Measurements from ENCODE around the gene IRAG1. TPM values are rescaled to one million over a fixed set of nuclear protein-coding genes. Genes with fewer than 3 reads are reported as not detected.

IRAG1 gene
- total and polyA plus RNA-seq, 2 of the 13 experiments (the other 11 are each of a cell fraction or from before 2014, with no cell fraction given) = 0.13 to 0.20 TPM

DNA sequence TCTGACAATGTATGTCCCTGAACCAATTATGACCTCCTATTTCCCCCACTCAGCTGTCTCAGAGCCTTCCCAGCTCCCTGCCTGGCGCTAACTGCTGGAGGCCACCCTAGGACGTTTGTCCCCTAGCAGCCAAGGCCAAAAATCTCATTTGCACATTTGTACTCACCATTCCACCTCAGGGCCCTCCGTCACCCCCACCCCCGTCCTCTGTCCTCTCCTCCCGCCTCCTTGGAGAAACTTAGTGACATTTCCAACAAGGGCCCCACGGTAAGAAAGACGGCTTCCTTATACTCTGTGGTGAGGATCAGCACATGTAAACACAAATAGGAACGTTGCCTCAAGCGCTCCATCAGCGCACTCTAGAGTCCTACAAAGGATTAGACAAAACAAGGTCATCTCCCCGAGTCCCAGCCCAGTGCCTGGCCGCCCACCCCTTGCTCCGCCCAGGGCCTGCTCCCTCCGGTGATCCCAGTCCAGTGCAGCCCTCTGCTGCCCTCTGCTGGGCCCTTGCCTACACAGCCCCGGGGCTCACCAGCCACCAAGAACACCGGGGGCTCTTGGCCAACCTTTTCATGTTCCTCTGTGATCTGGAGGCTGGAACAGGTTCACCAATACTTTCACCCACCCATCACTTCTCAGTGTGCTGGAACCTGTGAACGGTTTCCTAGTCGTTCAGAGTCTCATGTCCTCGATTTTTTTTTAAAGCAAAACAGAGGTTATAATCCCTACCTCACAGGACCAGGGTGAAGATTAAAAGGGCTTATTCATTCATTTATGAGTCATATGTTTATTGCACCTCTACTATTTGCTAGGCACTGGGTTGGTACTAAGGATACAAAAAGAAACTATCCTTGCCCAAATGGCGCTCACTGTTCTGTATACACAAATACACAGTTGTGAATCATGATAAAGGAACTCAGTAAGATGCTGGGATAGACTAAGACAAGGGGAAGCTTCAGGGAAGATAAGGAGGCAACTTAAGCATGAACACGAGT, 42.2 kb upstream of the IRAG1 start (continued):
- TF ChIP-seq, protein P1, sequence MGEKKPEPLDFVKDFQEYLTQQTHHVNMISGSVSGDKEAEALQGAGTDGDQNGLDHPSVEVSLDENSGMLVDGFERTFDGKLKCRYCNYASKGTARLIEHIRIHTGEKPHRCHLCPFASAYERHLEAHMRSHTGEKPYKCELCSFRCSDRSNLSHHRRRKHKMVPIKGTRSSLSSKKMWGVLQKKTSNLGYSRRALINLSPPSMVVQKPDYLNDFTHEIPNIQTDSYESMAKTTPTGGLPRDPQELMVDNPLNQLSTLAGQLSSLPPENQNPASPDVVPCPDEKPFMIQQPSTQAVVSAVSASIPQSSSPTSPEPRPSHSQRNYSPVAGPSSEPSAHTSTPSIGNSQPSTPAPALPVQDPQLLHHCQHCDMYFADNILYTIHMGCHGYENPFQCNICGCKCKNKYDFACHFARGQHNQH (CRISPR knock-in tag; IDR thresholded peaks at IDR 0.05) = peak; percentile 71; the same call in 1 of the 2 replicates
- TF ChIP-seq AHR (CRISPR knock-in tag; IDR thresholded peaks at IDR 0.05) (0 out of 2 replicates have a peak, but pooled peaks have one; percentile 52), RNF2 (conservative IDR thresholded peaks at IDR 0.05; ENCODE audit: low read depth) (no peak), DMAP1 (CRISPR knock-in tag; IDR thresholded peaks at IDR 0.05) (no peak), ZNF12 (CRISPR knock-in tag; IDR thresholded peaks at IDR 0.05) (no peak; the same call in 1 of the 2 replicates), NBN (conservative IDR thresholded peaks at IDR 0.05) (no peak), MXI1 (IDR thresholded peaks at IDR 0.05; ENCODE audit: borderline replicate concordance, low read depth, low read length) (0 out of 3 replicates have a peak, but pooled peaks have one; percentile 18), RCOR2 (CRISPR knock-in tag; IDR thresholded peaks at IDR 0.05) (no peak), GABPA (IDR thresholded peaks at IDR 0.05; ENCODE audit: low read depth, low read length) (no peak), GABPA (CRISPR knock-in tag; IDR thresholded peaks at IDR 0.05; ENCODE audit: low read depth) (no peak), NFYC (CRISPR knock-in tag; IDR thresholded peaks at IDR 0.05) (no peak)
- TF ChIP-seq, protein P2, sequence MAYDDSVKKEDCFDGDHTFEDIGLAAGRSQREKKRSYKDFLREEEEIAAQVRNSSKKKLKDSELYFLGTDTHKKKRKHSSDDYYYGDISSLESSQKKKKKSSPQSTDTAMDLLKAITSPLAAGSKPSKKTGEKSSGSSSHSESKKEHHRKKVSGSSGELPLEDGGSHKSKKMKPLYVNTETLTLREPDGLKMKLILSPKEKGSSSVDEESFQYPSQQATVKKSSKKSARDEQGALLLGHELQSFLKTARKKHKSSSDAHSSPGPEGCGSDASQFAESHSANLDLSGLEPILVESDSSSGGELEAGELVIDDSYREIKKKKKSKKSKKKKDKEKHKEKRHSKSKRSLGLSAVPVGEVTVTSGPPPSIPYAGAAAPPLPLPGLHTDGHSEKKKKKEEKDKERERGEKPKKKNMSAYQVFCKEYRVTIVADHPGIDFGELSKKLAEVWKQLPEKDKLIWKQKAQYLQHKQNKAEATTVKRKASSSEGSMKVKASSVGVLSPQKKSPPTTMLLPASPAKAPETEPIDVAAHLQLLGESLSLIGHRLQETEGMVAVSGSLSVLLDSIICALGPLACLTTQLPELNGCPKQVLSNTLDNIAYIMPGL (CRISPR knock-in tag; IDR thresholded peaks at IDR 0.05; ENCODE audit: borderline replicate concordance in 1 of 2, low read depth in 1 of 2) = peak; percentile 68 to 73; a peak in 2 of 4 replicates
- TF ChIP-seq, protein P3, sequence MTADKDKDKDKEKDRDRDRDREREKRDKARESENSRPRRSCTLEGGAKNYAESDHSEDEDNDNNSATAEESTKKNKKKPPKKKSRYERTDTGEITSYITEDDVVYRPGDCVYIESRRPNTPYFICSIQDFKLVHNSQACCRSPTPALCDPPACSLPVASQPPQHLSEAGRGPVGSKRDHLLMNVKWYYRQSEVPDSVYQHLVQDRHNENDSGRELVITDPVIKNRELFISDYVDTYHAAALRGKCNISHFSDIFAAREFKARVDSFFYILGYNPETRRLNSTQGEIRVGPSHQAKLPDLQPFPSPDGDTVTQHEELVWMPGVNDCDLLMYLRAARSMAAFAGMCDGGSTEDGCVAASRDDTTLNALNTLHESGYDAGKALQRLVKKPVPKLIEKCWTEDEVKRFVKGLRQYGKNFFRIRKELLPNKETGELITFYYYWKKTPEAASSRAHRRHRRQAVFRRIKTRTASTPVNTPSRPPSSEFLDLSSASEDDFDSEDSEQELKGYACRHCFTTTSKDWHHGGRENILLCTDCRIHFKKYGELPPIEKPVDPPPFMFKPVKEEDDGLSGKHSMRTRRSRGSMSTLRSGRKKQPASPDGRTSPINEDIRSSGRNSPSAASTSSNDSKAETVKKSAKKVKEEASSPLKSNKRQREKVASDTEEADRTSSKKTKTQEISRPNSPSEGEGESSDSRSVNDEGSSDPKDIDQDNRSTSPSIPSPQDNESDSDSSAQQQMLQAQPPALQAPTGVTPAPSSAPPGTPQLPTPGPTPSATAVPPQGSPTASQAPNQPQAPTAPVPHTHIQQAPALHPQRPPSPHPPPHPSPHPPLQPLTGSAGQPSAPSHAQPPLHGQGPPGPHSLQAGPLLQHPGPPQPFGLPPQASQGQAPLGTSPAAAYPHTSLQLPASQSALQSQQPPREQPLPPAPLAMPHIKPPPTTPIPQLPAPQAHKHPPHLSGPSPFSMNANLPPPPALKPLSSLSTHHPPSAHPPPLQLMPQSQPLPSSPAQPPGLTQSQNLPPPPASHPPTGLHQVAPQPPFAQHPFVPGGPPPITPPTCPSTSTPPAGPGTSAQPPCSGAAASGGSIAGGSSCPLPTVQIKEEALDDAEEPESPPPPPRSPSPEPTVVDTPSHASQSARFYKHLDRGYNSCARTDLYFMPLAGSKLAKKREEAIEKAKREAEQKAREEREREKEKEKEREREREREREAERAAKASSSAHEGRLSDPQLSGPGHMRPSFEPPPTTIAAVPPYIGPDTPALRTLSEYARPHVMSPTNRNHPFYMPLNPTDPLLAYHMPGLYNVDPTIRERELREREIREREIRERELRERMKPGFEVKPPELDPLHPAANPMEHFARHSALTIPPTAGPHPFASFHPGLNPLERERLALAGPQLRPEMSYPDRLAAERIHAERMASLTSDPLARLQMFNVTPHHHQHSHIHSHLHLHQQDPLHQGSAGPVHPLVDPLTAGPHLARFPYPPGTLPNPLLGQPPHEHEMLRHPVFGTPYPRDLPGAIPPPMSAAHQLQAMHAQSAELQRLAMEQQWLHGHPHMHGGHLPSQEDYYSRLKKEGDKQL (CRISPR knock-in tag; IDR thresholded peaks at IDR 0.05; ENCODE audit: low read depth) = no peak
- TF ChIP-seq, protein P4, sequence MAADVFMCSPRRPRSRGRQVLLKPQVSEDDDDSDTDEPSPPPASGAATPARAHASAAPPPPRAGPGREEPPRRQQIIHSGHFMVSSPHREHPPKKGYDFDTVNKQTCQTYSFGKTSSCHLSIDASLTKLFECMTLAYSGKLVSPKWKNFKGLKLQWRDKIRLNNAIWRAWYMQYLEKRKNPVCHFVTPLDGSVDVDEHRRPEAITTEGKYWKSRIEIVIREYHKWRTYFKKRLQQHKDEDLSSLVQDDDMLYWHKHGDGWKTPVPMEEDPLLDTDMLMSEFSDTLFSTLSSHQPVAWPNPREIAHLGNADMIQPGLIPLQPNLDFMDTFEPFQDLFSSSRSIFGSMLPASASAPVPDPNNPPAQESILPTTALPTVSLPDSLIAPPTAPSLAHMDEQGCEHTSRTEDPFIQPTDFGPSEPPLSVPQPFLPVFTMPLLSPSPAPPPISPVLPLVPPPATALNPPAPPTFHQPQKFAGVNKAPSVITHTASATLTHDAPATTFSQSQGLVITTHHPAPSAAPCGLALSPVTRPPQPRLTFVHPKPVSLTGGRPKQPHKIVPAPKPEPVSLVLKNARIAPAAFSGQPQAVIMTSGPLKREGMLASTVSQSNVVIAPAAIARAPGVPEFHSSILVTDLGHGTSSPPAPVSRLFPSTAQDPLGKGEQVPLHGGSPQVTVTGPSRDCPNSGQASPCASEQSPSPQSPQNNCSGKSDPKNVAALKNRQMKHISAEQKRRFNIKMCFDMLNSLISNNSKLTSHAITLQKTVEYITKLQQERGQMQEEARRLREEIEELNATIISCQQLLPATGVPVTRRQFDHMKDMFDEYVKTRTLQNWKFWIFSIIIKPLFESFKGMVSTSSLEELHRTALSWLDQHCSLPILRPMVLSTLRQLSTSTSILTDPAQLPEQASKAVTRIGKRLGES (CRISPR knock-in tag; IDR thresholded peaks at IDR 0.05; ENCODE audit: borderline replicate concordance) = no peak
